ENCODE measurements around the gene TEN1. TPM values are rescaled to one million over a fixed set of nuclear protein-coding genes. Genes with fewer than 3 reads are reported as not detected.
"Not testable (repeated sequence)": the region's sequence is repeated elsewhere in the genome, so short reads cannot be mapped to it uniquely, and the experiment has no call there.

Gene TEN1
- total RNA-seq, 1 donor from 2014 or later, result 27.1 TPM

- DNase-seq (ENCODE audit: extremely low read depth, low read depth, low spot score), result no peak
Measured at GRCh38 chr17:76023900-76024237, 44.8 kb downstream of the TEN1 start.

GRCh38 chr17:76024353-76024752 is 45.3 kb downstream of the TEN1 start:
- DNase-seq (ENCODE audit: extremely low read depth, low read depth, low spot score), result no peak

- DNase-seq (ENCODE audit: extremely low read depth, low read depth, low spot score), result no peak
Measured at GRCh38 chr17:76025294-76025693, 46.3 kb downstream of the TEN1 start.

- DNase-seq (ENCODE audit: extremely low read depth, low read depth, low spot score), result no peak
Measured at GRCh38 chr17:76026714-76027158, 47.7 kb downstream of the TEN1 start.

- no peak for DNase-seq (ENCODE audit: extremely low read depth, low read depth, low spot score)
Measured at GRCh38 chr17:76027159-76027839, 48.3 kb downstream of the TEN1 start, which contains the start of gene EVPL. Gene EVPL (minus strand): TSS chr17:76027306. CDS start chr17:76027198, 108 bp downstream.

GRCh38 chr17:76032073-76032779 is 53.2 kb downstream of the TEN1 start:
- DNase-seq (ENCODE audit: extremely low read depth, low read depth, low spot score), result no peak

- no peak for DNase-seq (ENCODE audit: extremely low read depth, low read depth, low spot score)
Measured at GRCh38 chr17:76032780-76033108, 53.7 kb downstream of the TEN1 start.

- no peak for DNase-seq (ENCODE audit: extremely low read depth, low read depth, low spot score)
Measured at GRCh38 chr17:76033139-76033538, 54.1 kb downstream of the TEN1 start.

GRCh38 chr17:76034428-76035350 is 55.6 kb downstream of the TEN1 start:
- no peak for DNase-seq (ENCODE audit: extremely low read depth, low read depth, low spot score)

GRCh38 chr17:76036497-76037261 is 57.6 kb downstream of the TEN1 start:
- no peak for DNase-seq (ENCODE audit: extremely low read depth, low read depth, low spot score)

- no peak for DNase-seq (ENCODE audit: extremely low read depth, low read depth, low spot score)
Measured at GRCh38 chr17:76038050-76038449, 59.0 kb downstream of the TEN1 start.

- no peak for DNase-seq (ENCODE audit: extremely low read depth, low read depth, low spot score)
Measured at GRCh38 chr17:76039121-76039520, 60.1 kb downstream of the TEN1 start.

- no peak for DNase-seq (ENCODE audit: extremely low read depth, low read depth, low spot score)
Measured at GRCh38 chr17:76040376-76040775, 61.3 kb downstream of the TEN1 start.

GRCh38 chr17:76042868-76043267 is 63.8 kb downstream of the TEN1 start:
- not testable (repeated sequence) for DNase-seq (ENCODE audit: extremely low read depth, low read depth, low spot score)

GRCh38 chr17:76044475-76045007 is 65.5 kb downstream of the TEN1 start:
- not testable (repeated sequence) for DNase-seq (ENCODE audit: extremely low read depth, low read depth, low spot score)

GRCh38 chr17:76046064-76046463 is 67.0 kb downstream of the TEN1 start:
- no peak for DNase-seq (ENCODE audit: extremely low read depth, low read depth, low spot score)

GRCh38 chr17:76048025-76048605 is 69.1 kb downstream of the TEN1 start:
- DNase-seq (ENCODE audit: extremely low read depth, low read depth, low spot score), result no peak

- DNase-seq (ENCODE audit: extremely low read depth, low read depth, low spot score), result no peak
Measured at GRCh38 chr17:76048711-76049110, 69.7 kb downstream of the TEN1 start.

GRCh38 chr17:76049239-76049638 is 70.2 kb downstream of the TEN1 start:
- no peak for DNase-seq (ENCODE audit: extremely low read depth, low read depth, low spot score)

Measured in glomerular endothelial cell (primary cell).